Suprapubic skin (tissue), 4 donors: Measurements from ENCODE around the gene PGGHG.

ENCODE experiments used
- EP300 ChIP-seq: sonication (generic); formaldehyde crosslinking; IDR thresholded peaks from one replicate; pipeline ENCODE4 v1.6.1; 2017; ENCODE audit warnings: antibody characterized with exemption
- POLR2A ChIP-seq, 2 donors: fragments of 450-650 bp; IDR thresholded peaks; one replicate each; pipeline ENCODE4 v1.6.1; 2017; ENCODE audit warnings: antibody characterized with exemption in 2 of 2, mild to moderate bottlenecking in 2 of 2, moderate library complexity in 2 of 2
- POLR2AphosphoS5 ChIP-seq, 3 donors: sonication (generic); formaldehyde crosslinking; IDR thresholded peaks; one replicate each; pipeline ENCODE4 v1.6.1; 2017; ENCODE audit warnings: antibody characterized with exemption in 3 of 3
- TF ChIP-seq, protein P1 (sequence below), 2 donors: fragments of 200-600 bp in 1 of 2; fragments of 450-650 bp in 1 of 2; sonication (generic) in 1 of 2; IDR thresholded peaks; one replicate each; pipeline ENCODE4 v1.5.1; 2016 to 2019; ENCODE audit warnings: antibody characterized with exemption in 2 of 2, mild to moderate bottlenecking in 1 of 2, moderate library complexity in 1 of 2

DNA sequence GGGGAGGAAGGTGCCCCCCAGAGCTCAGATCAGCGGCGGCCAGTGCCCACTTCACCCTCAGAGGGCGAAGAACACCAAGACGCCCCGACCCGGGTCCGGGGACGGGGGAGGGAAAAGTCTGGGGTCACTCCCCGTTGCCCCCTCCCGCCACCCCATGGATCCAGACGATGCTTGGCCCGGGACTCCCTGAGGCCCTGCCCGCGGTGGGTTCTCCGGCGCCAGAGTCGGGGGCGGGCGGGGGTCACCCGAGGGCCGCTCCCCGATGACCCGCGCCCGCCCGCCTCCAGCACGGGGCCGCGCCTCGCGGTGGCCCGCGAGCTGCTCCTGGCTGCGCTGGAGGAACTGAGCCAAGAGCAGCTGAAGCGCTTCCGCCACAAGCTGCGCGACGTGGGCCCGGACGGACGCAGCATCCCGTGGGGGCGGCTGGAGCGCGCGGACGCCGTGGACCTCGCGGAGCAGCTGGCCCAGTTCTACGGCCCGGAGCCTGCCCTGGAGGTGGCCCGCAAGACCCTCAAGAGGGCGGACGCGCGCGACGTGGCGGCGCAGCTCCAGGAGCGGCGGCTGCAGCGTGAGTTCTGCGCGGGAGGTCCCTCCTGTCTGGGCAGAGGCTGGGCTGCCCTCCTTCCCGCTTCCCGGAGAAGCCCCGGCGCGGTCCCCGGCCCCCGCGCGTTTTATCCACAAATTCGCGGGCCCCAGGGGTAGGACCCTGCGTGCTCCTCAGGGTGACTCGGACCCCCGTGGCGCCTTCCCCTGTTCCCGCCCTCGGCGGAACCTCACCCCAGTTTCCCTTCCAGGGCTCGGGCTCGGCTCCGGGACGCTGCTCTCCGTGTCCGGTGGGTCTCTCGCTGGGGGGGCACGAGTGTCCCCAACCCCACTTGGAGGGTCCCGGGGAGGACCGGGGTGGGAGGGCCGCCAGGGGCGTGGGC lies 9.6 kb upstream of the PGGHG start:
- TF ChIP-seq POLR2A (IDR thresholded peaks at IDR 0.05) (no peak), POLR2AphosphoS5 (IDR thresholded peaks at IDR 0.05) (no peak), EP300 (no peak)
- TF ChIP-seq, protein P1, sequence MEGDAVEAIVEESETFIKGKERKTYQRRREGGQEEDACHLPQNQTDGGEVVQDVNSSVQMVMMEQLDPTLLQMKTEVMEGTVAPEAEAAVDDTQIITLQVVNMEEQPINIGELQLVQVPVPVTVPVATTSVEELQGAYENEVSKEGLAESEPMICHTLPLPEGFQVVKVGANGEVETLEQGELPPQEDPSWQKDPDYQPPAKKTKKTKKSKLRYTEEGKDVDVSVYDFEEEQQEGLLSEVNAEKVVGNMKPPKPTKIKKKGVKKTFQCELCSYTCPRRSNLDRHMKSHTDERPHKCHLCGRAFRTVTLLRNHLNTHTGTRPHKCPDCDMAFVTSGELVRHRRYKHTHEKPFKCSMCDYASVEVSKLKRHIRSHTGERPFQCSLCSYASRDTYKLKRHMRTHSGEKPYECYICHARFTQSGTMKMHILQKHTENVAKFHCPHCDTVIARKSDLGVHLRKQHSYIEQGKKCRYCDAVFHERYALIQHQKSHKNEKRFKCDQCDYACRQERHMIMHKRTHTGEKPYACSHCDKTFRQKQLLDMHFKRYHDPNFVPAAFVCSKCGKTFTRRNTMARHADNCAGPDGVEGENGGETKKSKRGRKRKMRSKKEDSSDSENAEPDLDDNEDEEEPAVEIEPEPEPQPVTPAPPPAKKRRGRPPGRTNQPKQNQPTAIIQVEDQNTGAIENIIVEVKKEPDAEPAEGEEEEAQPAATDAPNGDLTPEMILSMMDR (IDR thresholded peaks at IDR 0.05), result no peak
